ENCODE data around the gene ANKS1A. TPM values are rescaled to one million over a fixed set of nuclear protein-coding genes. Genes with fewer than 3 reads are reported as not detected.
A peak's percentile ranks its signal among the peaks of the same experiment; 100 is the strongest.
"Not testable (repeated sequence)": the region's sequence is repeated elsewhere in the genome, so short reads cannot be mapped to it uniquely, and the experiment has no call there.

Gene ANKS1A
- polyA plus RNA-seq, 1 experiment, result 5.1 TPM

DNA sequence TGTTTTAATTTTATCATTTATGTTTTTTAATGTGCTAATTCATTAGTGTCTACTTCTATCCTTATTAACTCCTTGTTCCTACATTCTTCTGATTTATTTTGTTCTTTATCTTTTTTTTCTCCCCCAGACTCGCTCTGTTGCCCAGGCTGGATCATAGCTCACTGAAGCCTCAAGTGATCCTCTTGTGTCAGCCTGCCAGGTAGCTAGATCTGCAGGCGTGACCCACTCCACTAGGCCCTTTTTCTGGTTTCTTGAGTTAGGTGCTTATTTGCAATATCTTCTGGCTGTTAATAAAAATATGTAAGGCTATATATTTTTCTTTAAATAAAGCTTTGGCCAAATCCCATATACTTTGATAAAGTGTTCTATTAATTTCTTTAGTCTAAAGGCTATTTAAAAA is 4.1 kb upstream of the ANKS1A start:
- POLR2A ChIA-PET, result no interaction called here
- no peak for DNase-seq (ENCODE audit: low read depth, low spot score)

GRCh38 chr6:34885837-34886236 is 3.2 kb upstream of the ANKS1A start:
- CTCF ChIA-PET, result interaction anchor here (1.1 kb wide), 1 partner anchor 356 kb away, joined by 3 read pairs; no protein-coding TSS in a partner anchor
- DNase-seq (ENCODE audit: low read depth, low spot score); H3K27ac ChIP-seq (ENCODE audit: low read depth, low read length): not testable (repeated sequence)

More for the DNA sequence above, 4.1 kb upstream of the ANKS1A start:
- Histone ChIP-seq H3K27ac (ENCODE audit: low read depth, low read length) (no peak overlapping the region), H3K4me3 (ENCODE audit: low read depth, low read length) (no peak overlapping the region), H3K9me3 (ENCODE audit: control insufficient read depth, insufficient read depth, low read length) (no peaks in the 10 kb centered on the region; the same call in 1 of the 2 replicates), H3K27me3 (ENCODE audit: control insufficient read depth, insufficient read depth, low read length) (no peaks in the 10 kb centered on the region)
- TF ChIP-seq CTCF (IDR thresholded peaks at IDR 0.05; ENCODE audit: low read depth, low read length), result no peak
- CTCF ChIA-PET, result interaction anchor here (1.1 kb wide), 1 partner anchor 356 kb away, joined by 3 read pairs; no protein-coding TSS in a partner anchor

GRCh38 chr6:34887753-34888513 is 1.1 kb upstream of the ANKS1A start, which contains the start of gene TAF11:
TAF11 (minus strand) TSS chr6:34888042; CDS start chr6:34887957, 85 bp downstream.
- Histone ChIP-seq H3K27ac (ENCODE audit: low read depth, low read length) (peak within 1 kb of the TSS; percentile 84), H3K4me3 (ENCODE audit: low read depth, low read length) (peak within 1 kb of the TSS; percentile 73), H3K27me3 (ENCODE audit: control insufficient read depth, insufficient read depth, low read length) (no peaks in the 10 kb centered on the region), H3K9me3 (ENCODE audit: control insufficient read depth, insufficient read depth, low read length) (no peaks in the 10 kb centered on the region; the same call in 1 of the 2 replicates)
- ChIA-PET POLR2A (interaction anchor here (0.6 to 1.1 kb wide), 7 partner anchors 17 to 1137 kb away, joined by 3 to 8 read pairs (median 3); partner anchors contain the start of genes BLTP3A and SNRPC), CTCF (interaction anchor here (0.6 to 4.6 kb wide), 2 partner anchors 252 to 440 kb away, joined by 3 to 22 read pairs; no protein-coding TSS in a partner anchor)
- no peak for TF ChIP-seq CTCF (IDR thresholded peaks at IDR 0.05; ENCODE audit: low read depth, low read length)
- peak; percentile 76 for DNase-seq (ENCODE audit: low read depth, low spot score)

More at GRCh38 chr6:34885837-34886236, 3.2 kb upstream of the ANKS1A start:
- POLR2A ChIA-PET; H3K9me3 ChIP-seq (ENCODE audit: control insufficient read depth, insufficient read depth, low read length); H3K4me3 ChIP-seq (ENCODE audit: low read depth, low read length); H3K27me3 ChIP-seq (ENCODE audit: control insufficient read depth, insufficient read depth, low read length): not testable (repeated sequence)

DNA sequence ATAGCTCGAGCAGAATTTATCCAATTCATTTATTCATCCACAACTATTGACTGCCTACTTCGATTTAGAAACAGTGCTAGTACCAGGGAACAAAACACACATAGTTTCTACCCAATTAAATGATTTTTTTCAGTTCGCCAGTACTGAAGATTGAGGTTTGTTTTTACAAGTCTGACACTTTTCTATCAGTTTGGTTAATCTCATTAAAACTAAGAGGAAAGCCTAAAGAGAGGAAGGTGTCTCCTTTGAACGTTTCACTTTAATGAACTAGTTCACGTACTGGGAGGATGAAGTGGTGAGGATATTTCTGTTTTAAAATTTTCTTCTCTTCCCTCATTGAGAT is 570 bp upstream of the ANKS1A start:
- no peak for TF ChIP-seq CTCF (IDR thresholded peaks at IDR 0.05; ENCODE audit: low read depth, low read length)
- Histone ChIP-seq H3K27ac (ENCODE audit: low read depth, low read length) (peak overlapping the region; percentile 84), H3K4me3 (ENCODE audit: low read depth, low read length) (peak overlapping the region; percentile 73), H3K9me3 (ENCODE audit: control insufficient read depth, insufficient read depth, low read length) (no peaks in the 10 kb centered on the region; the same call in 1 of the 2 replicates), H3K27me3 (ENCODE audit: control insufficient read depth, insufficient read depth, low read length) (no peaks in the 10 kb centered on the region)
- CTCF ChIA-PET, result interaction anchor here (0.7 to 4.6 kb wide), 3 partner anchors 61 to 317 kb away, joined by 3 to 22 read pairs (median 6); no protein-coding TSS in a partner anchor
- POLR2A ChIA-PET, result interaction anchor here (1.0 to 1.1 kb wide), 2 partner anchors 18 to 97 kb away, joined by 4 to 8 read pairs; partner anchors contain the start of gene BLTP3A
- no peak for DNase-seq (ENCODE audit: low read depth, low spot score)

DNA sequence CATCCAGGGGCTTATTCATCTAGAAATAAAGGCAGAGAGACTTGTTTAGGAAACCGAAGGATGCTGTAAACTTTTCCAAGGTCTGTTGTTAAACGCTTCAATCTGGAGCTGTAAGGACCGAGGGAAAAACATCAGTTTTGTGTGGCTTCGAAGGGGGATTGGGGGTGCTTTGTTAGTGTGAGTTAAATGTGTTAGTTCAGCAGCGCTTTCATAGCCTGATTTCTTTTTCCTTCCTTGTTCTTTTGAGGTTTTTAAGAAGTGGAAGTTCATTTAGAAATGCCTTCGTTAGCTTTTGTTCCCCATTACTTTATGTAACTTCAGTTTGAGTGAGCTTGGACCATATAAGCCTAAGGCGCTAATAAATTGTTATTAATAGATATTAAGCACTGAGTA is 1.5 kb downstream of the ANKS1A start:
- DNase-seq (ENCODE audit: low read depth, low spot score), result no peak
- POLR2A ChIA-PET, result no interaction called here

More for the DNA sequence above, 1.5 kb downstream of the ANKS1A start:
- Histone ChIP-seq H3K27ac (ENCODE audit: low read depth, low read length) (no peak overlapping the region), H3K4me3 (ENCODE audit: low read depth, low read length) (peak overlapping the region; percentile 73), H3K9me3 (ENCODE audit: control insufficient read depth, insufficient read depth, low read length) (no peaks in the 10 kb centered on the region; the same call in 1 of the 2 replicates), H3K27me3 (ENCODE audit: control insufficient read depth, insufficient read depth, low read length) (no peaks in the 10 kb centered on the region)
- TF ChIP-seq CTCF (IDR thresholded peaks at IDR 0.05; ENCODE audit: low read depth, low read length), result no peak
- CTCF ChIA-PET, result interaction anchor here (4.6 kb wide), 1 partner anchor 249 kb away, joined by 22 read pairs; no protein-coding TSS in a partner anchor

All from AG04450 (cell line).